Neutrophil (primary cell): ENCODE measurements around the gene SUPT4H1.

Experiments
- H3K27ac ChIP-seq: fragments of 200-600 bp; sonication (generic); 2 replicates; pipeline ENCODE4 v1.5.1; 2016; ENCODE audit warnings: mild to moderate bottlenecking, moderate library complexity
- H3K27me3 ChIP-seq: fragments of 200-600 bp; sonication (generic); 2 replicates; pipeline ENCODE4 v1.6.0; 2016; ENCODE audit warnings: mild to moderate bottlenecking
- H3K36me3 ChIP-seq: fragments of 200-600 bp; sonication (generic); 2 replicates; pipeline ENCODE4 v1.5.1; 2017
- H3K4me1 ChIP-seq, 2 experiments: fragments of 200-600 bp in 1 of 2; sonication (generic) in 1 of 2; 1 replicate in 1 of 2; 2 replicates in 1 of 2; pipeline versions ENCODE4 v1.5.1 to v1.6.1; 2013 to 2016; ENCODE audit warnings: low read depth in 1 of 2, low read length in 1 of 2, mild to moderate bottlenecking in 1 of 2, moderate library complexity in 1 of 2; ENCODE audit not compliant: control insufficient read depth in 1 of 2, insufficient read depth in 1 of 2
- H3K4me3 ChIP-seq, 2 experiments: fragments of 200-600 bp in 1 of 2; sonication (generic) in 1 of 2; 1 replicate in 1 of 2; 2 replicates in 1 of 2; pipeline ENCODE4 v1.5.1; 2013 to 2016; ENCODE audit warnings: low read depth in 1 of 2, low read length in 1 of 2, mild to moderate bottlenecking in 1 of 2, moderate library complexity in 1 of 2
- H3K9me3 ChIP-seq: fragments of 200-600 bp; sonication (generic); 2 replicates; pipeline ENCODE4 v1.5.1; 2016
- CTCF ChIP-seq: fragments of 200-600 bp; sonication (generic); IDR thresholded peaks from 2 replicates; pipeline ENCODE4 v1.5.1; 2016; ENCODE audit warnings: antibody characterized with exemption

Gene SUPT4H1

GRCh38 chr17:58387834-58388233, 35.8 kb upstream of the SUPT4H1 start:
- TF ChIP-seq CTCF: no peak
- Histone ChIP-seq H3K4me3 (no peak overlapping the region), H3K27me3 (no peaks in the 10 kb centered on the region), H3K36me3 (no peaks in the 10 kb centered on the region), H3K27ac (no peak overlapping the region), H3K4me1 (peaks cover 0 to 6% of the 10 kb centered on the region in 2 experiments), H3K9me3 (no peaks in the 10 kb centered on the region)

GRCh38 chr17:58386708-58387107, 34.7 kb upstream of the SUPT4H1 start:
- Histone ChIP-seq H3K9me3 (no peaks in the 10 kb centered on the region), H3K4me1 (peaks cover 0 to 6% of the 10 kb centered on the region in 2 experiments), H3K36me3 (no peaks in the 10 kb centered on the region), H3K27ac (no peak overlapping the region), H3K4me3 (no peak overlapping the region), H3K27me3 (no peaks in the 10 kb centered on the region)
- no peak for TF ChIP-seq CTCF

- Histone ChIP-seq H3K27me3 (no peaks in the 10 kb centered on the region), H3K27ac (no peak overlapping the region), H3K4me1 (peaks cover 0 to 6% of the 10 kb centered on the region in 2 experiments), H3K9me3 (no peaks in the 10 kb centered on the region), H3K36me3 (no peaks in the 10 kb centered on the region), H3K4me3 (no peak overlapping the region)
- no peak for TF ChIP-seq CTCF
Measured at GRCh38 chr17:58385359-58385899, 33.4 kb upstream of the SUPT4H1 start.

GRCh38 chr17:58384897-58385296, 32.9 kb upstream of the SUPT4H1 start:
- no peaks in the 10 kb centered on the region for H3K36me3 ChIP-seq
- no peaks in the 10 kb centered on the region for H3K27me3 ChIP-seq
- no peak overlapping the region for H3K27ac ChIP-seq
- H3K4me1 ChIP-seq: peaks cover 0 to 6% of the 10 kb centered on the region in 2 experiments
- H3K9me3 ChIP-seq: no peaks in the 10 kb centered on the region
- H3K4me3 ChIP-seq: no peak overlapping the region
- no peak for TF ChIP-seq CTCF

GRCh38 chr17:58383892-58384462, 32.0 kb upstream of the SUPT4H1 start:
- no peak overlapping the region for H3K27ac ChIP-seq

More at GRCh38 chr17:58383892-58384462, 32.0 kb upstream of the SUPT4H1 start:
- no peak overlapping the region for H3K4me3 ChIP-seq
- H3K9me3 ChIP-seq: no peaks in the 10 kb centered on the region
- TF ChIP-seq CTCF: no peak
- peaks cover 0 to 4% of the 10 kb centered on the region in 2 experiments for H3K4me1 ChIP-seq
- H3K36me3 ChIP-seq: no peaks in the 10 kb centered on the region
- no peaks in the 10 kb centered on the region for H3K27me3 ChIP-seq
